HCT116 (cell line): ENCODE results near the gene KLHL20. TPM values are rescaled to one million over a fixed set of nuclear protein-coding genes. Genes with fewer than 3 reads are reported as not detected.

Experiments
- ATAC-seq: fragments of 200-7000 bp; cut with Tn5 transposase; 2 replicates; pipeline ENCODE4 v1.9.1; 2020; ENCODE audit warnings: mild to moderate bottlenecking, moderate library complexity
- BruUV-seq: library from RNA; stranded (reverse); fragments of 400-500 nt; replicated peaks from 2 replicates; lab custom pipeline; 2021; lab: Mats Ljungman, UMichigan
- CTCF ChIA-PET: fragments of 300-600 bp; sonication (Branson Sonifier 250); formaldehyde crosslinking; loops from one replicate; lab custom pipeline; 2021; ENCODE audit warnings: antibody characterized with exemption; lab: Charles Lee
- POLR2A ChIA-PET: fragments of 300-600, 350-600 bp; sonication (Branson Sonifier 250); formaldehyde crosslinking; loops from one replicate; lab custom pipeline; 2021; ENCODE audit warnings: antibody characterized with exemption; lab: Charles Lee
- RAD21 ChIA-PET, 2 experiments: fragments of 300-600 bp; sonication (Branson Sonifier 250); formaldehyde crosslinking; loops; one replicate each; lab custom pipeline; 2023; ENCODE audit warnings: low total read pairs in 2 of 2; ENCODE audit not compliant: uncharacterized antibody in 2 of 2, unreplicated experiment in 2 of 2, low non-redundant PET in 1 of 2; lab: Charles Lee
- DNase-seq: peaks from one replicate; pipeline ENCODE4 v3.0.0-alpha.2; 2010; ENCODE audit warnings: low read depth, low spot score
- H2AFZ ChIP-seq: fragments of 200-600 bp; shearing (Covaris generic), sonication (generic); 2 replicates; pipeline ENCODE4 v1.6.1; 2017; ENCODE audit warnings: low read depth, mixed run types, mixed read lengths, antibody characterized with exemption, low read length; ENCODE audit not compliant: poor library complexity, severe bottlenecking
- H3K27ac ChIP-seq: 2 replicates; pipeline ENCODE4 v1.5.1; 2012; ENCODE audit warnings: low read depth, low read length
- H3K27me3 ChIP-seq: fragments of 200-600 bp; sonication (generic); 2 replicates; pipeline ENCODE4 v1.6.1; 2016; ENCODE audit warnings: mixed run types, low read length, mixed read lengths; ENCODE audit not compliant: insufficient read depth
- H3K36me3 ChIP-seq, 2 experiments: fragments of 200-500 bp in 1 of 2; fragments of 200-600 bp in 1 of 2; sonication (Bioruptor generic) in 1 of 2; sonication (generic) in 1 of 2; 2 replicates each; pipeline versions ENCODE4 v1.5.1 to v1.6.1; 2014 to 2016; ENCODE audit warnings: low read length in 2 of 2, inconsistent platforms in 1 of 2, mixed read lengths in 1 of 2, mixed run types in 1 of 2; ENCODE audit not compliant: insufficient read depth in 2 of 2, control insufficient read depth in 1 of 2
- H3K4me1 ChIP-seq, 2 experiments: fragments of 200-600 bp in 1 of 2; sonication (generic) in 1 of 2; 2 replicates each; pipeline versions ENCODE4 v1.5.1 to v1.6.1; 2012 to 2017; ENCODE audit warnings: low read length in 2 of 2, inconsistent platforms in 1 of 2, mild to moderate bottlenecking in 1 of 2, mixed read lengths in 1 of 2, mixed run types in 1 of 2, moderate library complexity in 1 of 2; ENCODE audit not compliant: insufficient read depth in 2 of 2, control insufficient read depth in 1 of 2
- H3K4me2 ChIP-seq: fragments of 200-600 bp; sonication (generic); 2 replicates; pipeline ENCODE4 v1.6.1; 2017; ENCODE audit warnings: mixed run types, low read length, mixed read lengths
- H3K4me3 ChIP-seq, 2 experiments: fragments of 200-600 bp in 1 of 2; sonication (generic) in 1 of 2; replicated peaks in 1 of 2; 2 replicates each; pipeline ENCODE4 v1.5.1; 2011 to 2016; ENCODE audit warnings: low read length in 2 of 2, control low read depth in 1 of 2, low read depth in 1 of 2, mild to moderate bottlenecking in 1 of 2, mixed read lengths in 1 of 2, mixed run types in 1 of 2
- H3K79me2 ChIP-seq: fragments of 200-600 bp; sonication (generic); 2 replicates; pipeline ENCODE4 v1.6.1; 2017; ENCODE audit warnings: mild to moderate bottlenecking, mixed run types, low read length, moderate library complexity, mixed read lengths; ENCODE audit not compliant: insufficient read depth
- H3K9ac ChIP-seq: fragments of 200-600 bp; sonication (generic); 2 replicates; pipeline ENCODE4 v1.6.1; 2016; ENCODE audit warnings: low read length, mixed read lengths
- H3K9me2 ChIP-seq: fragments of 200-600 bp; sonication (generic), shearing (Covaris generic); 2 replicates; pipeline ENCODE4 v1.6.1; 2017; ENCODE audit warnings: mixed run types, mild to moderate bottlenecking, moderate library complexity; ENCODE audit not compliant: insufficient read depth
- H3K9me3 ChIP-seq, 2 experiments: fragments of 200-500 bp in 1 of 2; fragments of 200-600 bp in 1 of 2; sonication (Bioruptor generic) in 1 of 2; sonication (generic) in 1 of 2; 2 replicates each; pipeline ENCODE4 v1.6.1; 2014 to 2017; ENCODE audit warnings: low read length in 2 of 2, mixed read lengths in 2 of 2, inconsistent platforms in 1 of 2, low read depth in 1 of 2, mild to moderate bottlenecking in 1 of 2, mixed run types in 1 of 2, moderate library complexity in 1 of 2; ENCODE audit not compliant: control insufficient read depth in 1 of 2, insufficient read depth in 1 of 2
- H4K20me1 ChIP-seq: fragments of 200-600 bp; sonication (generic), shearing (Covaris generic); 2 replicates; pipeline ENCODE4 v1.6.1; 2017; ENCODE audit warnings: mixed run types, mild to moderate bottlenecking, moderate library complexity; ENCODE audit not compliant: insufficient read depth
- CBX3 ChIP-seq: IDR thresholded peaks from 2 replicates; pipeline ENCODE4 v1.6.1; 2012; ENCODE audit warnings: low read depth
- CEBPB ChIP-seq: IDR thresholded peaks from 2 replicates; pipeline ENCODE4 v1.6.1; 2012; ENCODE audit warnings: low read depth
- EGR1 ChIP-seq: IDR thresholded peaks from 2 replicates; pipeline ENCODE4 v1.6.1; 2012; ENCODE audit warnings: low read depth
- ELF1 ChIP-seq: IDR thresholded peaks from 2 replicates; pipeline ENCODE4 v1.6.1; 2012; ENCODE audit warnings: low read depth, borderline replicate concordance
- EZH2phosphoT487 ChIP-seq: fragments of 200-600 bp; IDR thresholded peaks from 2 replicates; pipeline ENCODE4 v1.6.1; 2018; ENCODE audit warnings: antibody characterized with exemption, borderline replicate concordance
- POLR2A ChIP-seq: IDR thresholded peaks from 2 replicates; pipeline ENCODE4 v1.7.0; 2011; ENCODE audit warnings: borderline replicate concordance; ENCODE audit not compliant: insufficient read depth, insufficient read length; ENCODE audit errors: extremely low read depth
- RAD21 ChIP-seq: IDR thresholded peaks from 2 replicates; pipeline ENCODE4 v1.6.1; 2012; ENCODE audit warnings: low read depth, mild to moderate bottlenecking
- SIN3A ChIP-seq: IDR thresholded peaks from 2 replicates; pipeline ENCODE4 v1.6.1; 2012; ENCODE audit warnings: low read depth
- SP1 ChIP-seq: IDR thresholded peaks from 2 replicates; pipeline ENCODE4 v1.6.1; 2012; ENCODE audit warnings: low read depth
- TCF7L2 ChIP-seq: IDR thresholded peaks from 2 replicates; pipeline ENCODE4 v1.7.0; 2011; ENCODE audit warnings: borderline replicate concordance, inconsistent platforms; ENCODE audit not compliant: insufficient read depth, insufficient read length; ENCODE audit errors: extremely low read depth
- ZFX ChIP-seq: fragments of 450-650 bp; IDR thresholded peaks from 2 replicates; pipeline ENCODE4 v1.6.1; 2017
- intact Hi-C: fragments of 100-400 bp; cut with micrococcal nuclease; formaldehyde crosslinking; loops from 2 replicates; pipeline ENCODE4 v1.10.0; 2022
- total RNA-seq: library from RNA; stranded (reverse); gene quantifications from one replicate; pipeline ENCODE4 v1.2.1, GENCODE V29; 2021; ENCODE audit not compliant: unreplicated experiment
- TF ChIP-seq, protein P1 (sequence below), 3 experiments: fragments of 200-600 bp in 1 of 3; sonication (generic) in 1 of 3; IDR thresholded peaks in 2 of 3; conservative IDR thresholded peaks in 1 of 3; 2 replicates each; pipeline ENCODE4 v1.5.1; 2012 to 2017; ENCODE audit warnings: low read depth in 2 of 3, low read length in 2 of 3, antibody characterized with exemption in 1 of 3, borderline replicate concordance in 1 of 3, control low read depth in 1 of 3, mild to moderate bottlenecking in 1 of 3, mixed read lengths in 1 of 3, mixed run types in 1 of 3, moderate library complexity in 1 of 3; ENCODE audit not compliant: insufficient read depth in 1 of 3
- TF ChIP-seq, protein P2 (sequence below): IDR thresholded peaks from 2 replicates; pipeline ENCODE4 v1.6.1; 2012; ENCODE audit warnings: low read depth

The KLHL20 gene
- total RNA-seq, 1 experiment from 2014 or later, result 16.2 TPM

GRCh38 chr1:173768206-173768605 is 53.4 kb downstream of the KLHL20 start:
- no peak overlapping the region for H2AFZ ChIP-seq
- no peaks in the 10 kb centered on the region for H3K9me2 ChIP-seq
- H3K9ac ChIP-seq, result no peak overlapping the region
- no peaks in the 10 kb centered on the region for H3K27me3 ChIP-seq
- ATAC-seq, result no peak
- H3K79me2 ChIP-seq, result no peaks in the 10 kb centered on the region
- H3K4me2 ChIP-seq, result no peak overlapping the region
- no peaks in the 10 kb centered on the region for H3K9me3 ChIP-seq
- no peak overlapping the region for H3K4me3 ChIP-seq
- POLR2A ChIA-PET, result no interaction called here
- no TSS peak for BruUV-seq
- no peak overlapping the region for H3K27ac ChIP-seq
- no peaks in the 10 kb centered on the region for H3K4me1 ChIP-seq
- H3K36me3 ChIP-seq, result no peaks in the 10 kb centered on the region
- CTCF ChIA-PET, result no interaction called here
- TF ChIP-seq SIN3A, result no peak
- TF ChIP-seq POLR2A, result no peak
- no peak for TF ChIP-seq ZFX
- TF ChIP-seq SP1, result no peak
- TF ChIP-seq CBX3, result no peak
- TF ChIP-seq, protein P1, sequence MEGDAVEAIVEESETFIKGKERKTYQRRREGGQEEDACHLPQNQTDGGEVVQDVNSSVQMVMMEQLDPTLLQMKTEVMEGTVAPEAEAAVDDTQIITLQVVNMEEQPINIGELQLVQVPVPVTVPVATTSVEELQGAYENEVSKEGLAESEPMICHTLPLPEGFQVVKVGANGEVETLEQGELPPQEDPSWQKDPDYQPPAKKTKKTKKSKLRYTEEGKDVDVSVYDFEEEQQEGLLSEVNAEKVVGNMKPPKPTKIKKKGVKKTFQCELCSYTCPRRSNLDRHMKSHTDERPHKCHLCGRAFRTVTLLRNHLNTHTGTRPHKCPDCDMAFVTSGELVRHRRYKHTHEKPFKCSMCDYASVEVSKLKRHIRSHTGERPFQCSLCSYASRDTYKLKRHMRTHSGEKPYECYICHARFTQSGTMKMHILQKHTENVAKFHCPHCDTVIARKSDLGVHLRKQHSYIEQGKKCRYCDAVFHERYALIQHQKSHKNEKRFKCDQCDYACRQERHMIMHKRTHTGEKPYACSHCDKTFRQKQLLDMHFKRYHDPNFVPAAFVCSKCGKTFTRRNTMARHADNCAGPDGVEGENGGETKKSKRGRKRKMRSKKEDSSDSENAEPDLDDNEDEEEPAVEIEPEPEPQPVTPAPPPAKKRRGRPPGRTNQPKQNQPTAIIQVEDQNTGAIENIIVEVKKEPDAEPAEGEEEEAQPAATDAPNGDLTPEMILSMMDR (IDR thresholded peaks at IDR 0.05 in 2 of 3, conservative IDR thresholded peaks at IDR 0.05 in 1 of 3; ENCODE audit: borderline replicate concordance in 1 of 3, insufficient read depth in 1 of 3, low read depth in 2 of 3, low read length in 2 of 3), result no peak
- RAD21 ChIA-PET, result no interaction called here
- H4K20me1 ChIP-seq, result no peaks in the 10 kb centered on the region
- intact Hi-C loops, result no loop called here
- no peak for DNase-seq

- no peaks in the 10 kb centered on the region for H3K4me1 ChIP-seq
- H2AFZ ChIP-seq, result no peak overlapping the region
- no peak for ATAC-seq
- H3K9ac ChIP-seq, result no peak overlapping the region
- ChIA-PET POLR2A (no interaction called here), CTCF (no interaction called here), RAD21 (no interaction called here)
- H3K4me2 ChIP-seq, result no peak overlapping the region
- H3K79me2 ChIP-seq, result no peaks in the 10 kb centered on the region
- BruUV-seq, result no TSS peak
- no peaks in the 10 kb centered on the region for H4K20me1 ChIP-seq
- H3K9me3 ChIP-seq, result no peaks in the 10 kb centered on the region
- intact Hi-C loops, result no loop called here
- H3K36me3 ChIP-seq, result no peaks in the 10 kb centered on the region
- no peaks in the 10 kb centered on the region for H3K27me3 ChIP-seq
- no peak overlapping the region for H3K4me3 ChIP-seq
- H3K27ac ChIP-seq, result no peak overlapping the region
- no peaks in the 10 kb centered on the region for H3K9me2 ChIP-seq
- no peak for DNase-seq
- TF ChIP-seq ELF1 (no peak), EZH2phosphoT487 (no peak), CEBPB (no peak), SP1 (no peak), POLR2A (no peak), RAD21 (no peak), EGR1 (no peak), TCF7L2 (no peak)
- TF ChIP-seq, protein P1 (IDR thresholded peaks at IDR 0.05 in 2 of 3, conservative IDR thresholded peaks at IDR 0.05 in 1 of 3; ENCODE audit: borderline replicate concordance in 1 of 3, insufficient read depth in 1 of 3, low read depth in 2 of 3, low read length in 2 of 3), result no peak
- TF ChIP-seq, protein P2, sequence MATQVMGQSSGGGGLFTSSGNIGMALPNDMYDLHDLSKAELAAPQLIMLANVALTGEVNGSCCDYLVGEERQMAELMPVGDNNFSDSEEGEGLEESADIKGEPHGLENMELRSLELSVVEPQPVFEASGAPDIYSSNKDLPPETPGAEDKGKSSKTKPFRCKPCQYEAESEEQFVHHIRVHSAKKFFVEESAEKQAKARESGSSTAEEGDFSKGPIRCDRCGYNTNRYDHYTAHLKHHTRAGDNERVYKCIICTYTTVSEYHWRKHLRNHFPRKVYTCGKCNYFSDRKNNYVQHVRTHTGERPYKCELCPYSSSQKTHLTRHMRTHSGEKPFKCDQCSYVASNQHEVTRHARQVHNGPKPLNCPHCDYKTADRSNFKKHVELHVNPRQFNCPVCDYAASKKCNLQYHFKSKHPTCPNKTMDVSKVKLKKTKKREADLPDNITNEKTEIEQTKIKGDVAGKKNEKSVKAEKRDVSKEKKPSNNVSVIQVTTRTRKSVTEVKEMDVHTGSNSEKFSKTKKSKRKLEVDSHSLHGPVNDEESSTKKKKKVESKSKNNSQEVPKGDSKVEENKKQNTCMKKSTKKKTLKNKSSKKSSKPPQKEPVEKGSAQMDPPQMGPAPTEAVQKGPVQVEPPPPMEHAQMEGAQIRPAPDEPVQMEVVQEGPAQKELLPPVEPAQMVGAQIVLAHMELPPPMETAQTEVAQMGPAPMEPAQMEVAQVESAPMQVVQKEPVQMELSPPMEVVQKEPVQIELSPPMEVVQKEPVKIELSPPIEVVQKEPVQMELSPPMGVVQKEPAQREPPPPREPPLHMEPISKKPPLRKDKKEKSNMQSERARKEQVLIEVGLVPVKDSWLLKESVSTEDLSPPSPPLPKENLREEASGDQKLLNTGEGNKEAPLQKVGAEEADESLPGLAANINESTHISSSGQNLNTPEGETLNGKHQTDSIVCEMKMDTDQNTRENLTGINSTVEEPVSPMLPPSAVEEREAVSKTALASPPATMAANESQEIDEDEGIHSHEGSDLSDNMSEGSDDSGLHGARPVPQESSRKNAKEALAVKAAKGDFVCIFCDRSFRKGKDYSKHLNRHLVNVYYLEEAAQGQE, result no peak
Measured at GRCh38 chr1:173768827-173769226, 54.0 kb downstream of the KLHL20 start.
